GM12878 (cell line): ENCODE results near the gene C4B. TPM values are rescaled to one million over a fixed set of nuclear protein-coding genes. Genes with fewer than 3 reads are reported as not detected.

ENCODE experiments used
- ATF7 ChIP-seq: fragments of 450-650 bp; IDR thresholded peaks from 2 replicates; pipeline ENCODE4 v1.6.1; 2016; ENCODE audit warnings: low read depth, mild to moderate bottlenecking
- BRCA1 ChIP-seq: IDR thresholded peaks from 2 replicates; pipeline ENCODE4 v1.6.1; 2011; ENCODE audit warnings: low read depth, low read length, improper control_type of control experiment
- CHD1 ChIP-seq: IDR thresholded peaks from 2 replicates; pipeline ENCODE4 v1.6.1; 2012; ENCODE audit warnings: low read depth, low read length, improper control_type of control experiment
- CUX1 ChIP-seq: IDR thresholded peaks from 2 replicates; pipeline ENCODE4 v1.6.1; 2012; ENCODE audit warnings: improper control_type of control experiment, low read depth, low read length; ENCODE audit not compliant: insufficient replicate concordance
- EGR1 ChIP-seq, 2 experiments: IDR thresholded peaks; 1 replicate in 1 of 2; 2 replicates in 1 of 2; pipeline ENCODE4 v1.6.1; 2011 to 2012; ENCODE audit warnings: low read depth in 2 of 2, low read length in 2 of 2, borderline replicate concordance in 1 of 2, mild to moderate bottlenecking in 1 of 2, moderate library complexity in 1 of 2
- ETV6 ChIP-seq, 2 experiments: fragments of 450-650 bp in 1 of 2; IDR thresholded peaks in 1 of 2; conservative IDR thresholded peaks in 1 of 2; 2 replicates each; pipeline ENCODE4 v1.6.1; 2014; ENCODE audit warnings: antibody characterized with exemption in 1 of 2, borderline replicate concordance in 1 of 2, low read depth in 1 of 2, mild to moderate bottlenecking in 1 of 2, moderate library complexity in 1 of 2
- FOS ChIP-seq: IDR thresholded peaks from 3 replicates; pipeline ENCODE4 v1.6.1; 2011; ENCODE audit warnings: borderline replicate concordance; ENCODE audit not compliant: insufficient read length; ENCODE audit errors: extremely low read depth
- FOXK2 ChIP-seq: fragments of 450-650 bp; IDR thresholded peaks from 2 replicates; pipeline ENCODE4 v1.6.1; 2017; ENCODE audit warnings: mild to moderate bottlenecking, moderate library complexity
- GATAD2B ChIP-seq: fragments of 450-650 bp; conservative IDR thresholded peaks from 2 replicates; pipeline ENCODE4 v1.6.1; 2017; ENCODE audit warnings: low read depth, mild to moderate bottlenecking, moderate library complexity
- IKZF1 ChIP-seq: fragments of 450-650 bp; conservative IDR thresholded peaks from 2 replicates; pipeline ENCODE4 v1.6.1; 2017; ENCODE audit warnings: antibody characterized with exemption, mild to moderate bottlenecking
- JUND ChIP-seq: IDR thresholded peaks from 2 replicates; pipeline ENCODE4 v1.6.1; 2012; ENCODE audit warnings: low read depth, mild to moderate bottlenecking, low read length, improper control_type of control experiment, moderate library complexity
- KDM1A ChIP-seq: fragments of 200-600 bp; sonication (generic); IDR thresholded peaks from 2 replicates; pipeline ENCODE4 v1.6.1; 2016; ENCODE audit warnings: borderline replicate concordance
- NR2C2 ChIP-seq: IDR thresholded peaks from 2 replicates; pipeline ENCODE4 v1.6.1; 2011; ENCODE audit warnings: borderline replicate concordance, low read depth; ENCODE audit not compliant: control insufficient read depth, insufficient read length
- PAX8 ChIP-seq: fragments of 450-650 bp; IDR thresholded peaks from 2 replicates; pipeline ENCODE4 v1.6.1; 2017; ENCODE audit warnings: mild to moderate bottlenecking, moderate library complexity
- POLR2A ChIP-seq: IDR thresholded peaks from 2 replicates; pipeline ENCODE4 v1.6.1; 2011; ENCODE audit warnings: low read depth, mild to moderate bottlenecking, low read length
- RCOR1 ChIP-seq: conservative IDR thresholded peaks from 2 replicates; pipeline ENCODE4 v1.6.1; 2012; ENCODE audit warnings: low read depth, low read length, improper control_type of control experiment
- SKIL ChIP-seq: fragments of 450-650 bp; IDR thresholded peaks from 2 replicates; pipeline ENCODE4 v1.6.1; 2017; ENCODE audit warnings: mild to moderate bottlenecking, low read depth, inconsistent platforms; ENCODE audit not compliant: poor library complexity, severe bottlenecking
- SMC3 ChIP-seq: IDR thresholded peaks from 2 replicates; pipeline ENCODE4 v1.6.1; 2011; ENCODE audit warnings: low read length, improper control_type of control experiment, borderline replicate concordance
- ZBTB4 ChIP-seq: fragments of 450-650 bp; formaldehyde crosslinking; IDR thresholded peaks from 2 replicates; pipeline ENCODE4 v1.4.0; 2022; ENCODE audit warnings: mild to moderate bottlenecking, moderate library complexity
- ZNF622 ChIP-seq: fragments of 450-650 bp; IDR thresholded peaks from 2 replicates; pipeline ENCODE4 v1.6.1; 2017; ENCODE audit warnings: mild to moderate bottlenecking, inconsistent platforms
- polyA plus RNA-seq, 11 experiments: library from polyadenylated mRNA; depleted of rRNA in 4 of 11; unstranded in 6 of 11; stranded (reverse) in 5 of 11; fragments of >200 nt; fragmentation: Nextera tagmentation in 4 of 11; fragmentation: Illumina TruSeq in 1 of 11; extraction: Ambion mirVana in 4 of 11; extraction: Trizol in 1 of 11; gene quantifications; 1 replicate in 1 of 11; 2 replicates in 10 of 11; pipeline versions ENCODE4 v1.2.1 to v1.2.3, GENCODE V29; 2011 to 2016; ENCODE audit warnings: inconsistent platforms in 2 of 11, missing spikeins in 2 of 11, low read depth in 1 of 11
- total RNA-seq, 4 experiments: library from RNA; depleted of rRNA in 3 of 4; stranded (reverse); fragments of >200 nt in 3 of 4; fragmentation: Illumina TruSeq in 1 of 4; extraction: Trizol in 1 of 4; gene quantifications; 2 replicates each; pipeline versions ENCODE4 v1.2.1 to v1.2.3, GENCODE V29; 2013 to 2021

Gene C4B
- total and polyA plus RNA-seq, 10 of the 15 experiments (the other 5 are each of a cell fraction or from before 2014, with no cell fraction given): 0.13 to 5.6 (median 1.7) TPM; not detected in 1

GRCh38 chr6:31971993-31972708 is 42.4 kb upstream of the C4B start, which contains the start of gene DXO (continued):
- TF ChIP-seq ETV6 (conservative IDR thresholded peaks at IDR 0.05 in 1 of 2, IDR thresholded peaks at IDR 0.05 in 1 of 2; ENCODE audit: borderline replicate concordance in 1 of 2, low read depth in 1 of 2) (0 out of 4 replicates have a peak, but pooled peaks of 1 of the 2 experiments have one; percentile 14), JUND (no peak), RCOR1 (no peak), CHD1 (no peak), ZNF622 (no peak), ZBTB4 (CRISPR knock-in tag) (no peak), KDM1A (no peak), PAX8 (no peak), BRCA1 (no peak), EGR1 (IDR thresholded peaks at IDR 0.05; ENCODE audit: borderline replicate concordance in 1 of 2, low read depth in 2 of 2, low read length in 2 of 2) (peak; percentile 2 to 33; a peak in 2 of 3 replicates), IKZF1 (peak; percentile 97), SKIL (peak; percentile 54), CUX1 (no peak), ATF7 (no peak; the same call in 1 of the 2 replicates), FOS (no peak), SMC3 (no peak), GATAD2B (peak; percentile 20; the same call in 1 of the 2 replicates), POLR2A (peak; percentile 83), FOXK2 (peak; percentile 75), NR2C2 (no peak)
